ENCODE measurements around the gene HPS5.

Gene HPS5

GRCh38 chr11:18317551-18317950, 4.4 kb downstream of the HPS5 start:
- DNase-seq, result no peak
- Histone ChIP-seq H3K27me3 (ENCODE audit: insufficient read depth, low read depth, severe bottlenecking) (no peaks in the 10 kb centered on the region), H3K4me3 (ENCODE audit: low read depth, low read length) (no peak overlapping the region), H3K27ac (no peak overlapping the region), H3K9me3 (ENCODE audit: severe bottlenecking) (no peaks in the 10 kb centered on the region), H3K36me3 (peaks cover 3% of the 10 kb centered on the region; the same call in 1 of the 2 replicates)
- TF ChIP-seq CTCF (IDR thresholded peaks at IDR 0.05; ENCODE audit: low read depth, low read length), result no peak

GRCh38 chr11:18315893-18316292, 6.0 kb downstream of the HPS5 start:
- H3K27ac ChIP-seq, result no peak overlapping the region
- no peaks in the 10 kb centered on the region for H3K9me3 ChIP-seq (ENCODE audit: severe bottlenecking)
- peaks cover 13% of the 10 kb centered on the region for H3K36me3 ChIP-seq
- TF ChIP-seq CTCF (IDR thresholded peaks at IDR 0.05; ENCODE audit: low read depth, low read length), result no peak
- no peaks in the 10 kb centered on the region for H3K27me3 ChIP-seq (ENCODE audit: insufficient read depth, low read depth, severe bottlenecking)
- H3K4me3 ChIP-seq (ENCODE audit: low read depth, low read length), result no peak overlapping the region
- DNase-seq, result no peak

GRCh38 chr11:18314784-18315523, 7.0 kb downstream of the HPS5 start:
- Histone ChIP-seq H3K9me3 (ENCODE audit: severe bottlenecking) (no peaks in the 10 kb centered on the region), H3K4me3 (ENCODE audit: low read depth, low read length) (no peak overlapping the region), H3K36me3 (peaks cover 18% of the 10 kb centered on the region), H3K27me3 (ENCODE audit: insufficient read depth, low read depth, severe bottlenecking) (no peaks in the 10 kb centered on the region), H3K27ac (no peak overlapping the region)
- DNase-seq, result no peak
- no peak for TF ChIP-seq CTCF (IDR thresholded peaks at IDR 0.05; ENCODE audit: low read depth, low read length)

GRCh38 chr11:18313965-18314763, 7.8 kb downstream of the HPS5 start:
- H3K36me3 ChIP-seq, result peaks cover 26% of the 10 kb centered on the region
- DNase-seq, result peak; percentile 22
- TF ChIP-seq CTCF (IDR thresholded peaks at IDR 0.05; ENCODE audit: low read depth, low read length), result no peak
- H3K27me3 ChIP-seq (ENCODE audit: insufficient read depth, low read depth, severe bottlenecking), result no peaks in the 10 kb centered on the region
- H3K27ac ChIP-seq, result no peak overlapping the region
- no peak overlapping the region for H3K4me3 ChIP-seq (ENCODE audit: low read depth, low read length)
- no peaks in the 10 kb centered on the region for H3K9me3 ChIP-seq (ENCODE audit: severe bottlenecking)

- Histone ChIP-seq H3K36me3 (peaks cover 38% of the 10 kb centered on the region), H3K4me3 (ENCODE audit: low read depth, low read length) (no peak overlapping the region), H3K9me3 (ENCODE audit: severe bottlenecking) (no peaks in the 10 kb centered on the region), H3K27me3 (ENCODE audit: insufficient read depth, low read depth, severe bottlenecking) (no peaks in the 10 kb centered on the region), H3K27ac (no peak overlapping the region)
- no peak for DNase-seq
- no peak for TF ChIP-seq CTCF (IDR thresholded peaks at IDR 0.05; ENCODE audit: low read depth, low read length)
These were observed 9.1 kb downstream of the HPS5 start for GRCh38 chr11:18312663-18313420.
